ENCODE results near the gene TXNRD2. TPM values are rescaled to one million over a fixed set of nuclear protein-coding genes. Genes with fewer than 3 reads are reported as not detected.
A peak's percentile ranks its signal among the peaks of the same experiment; 100 is the strongest.

Gene TXNRD2
- 19.7 TPM for total RNA-seq (2021; ENCODE audit: unreplicated experiment)
- 13.2 and 14.8 TPM in 2 replicates for polyA plus RNA-seq (2012)
- Bru-seq, nascent RNA, result percentile 48 among the genes with signal in this experiment
- percentile 48 among the genes with signal in this experiment for BruChase-seq, experiment 1, labeled RNA remaining after a 6-hour chase
- percentile 49 among the genes with signal in this experiment for BruChase-seq, experiment 2, labeled RNA remaining after a 2-hour chase
- long read RNA-seq, partial matches to known transcripts, result 6 of 30 reads
- long read RNA-seq, other reads (novel, unspliced or antisense), result 21 of 30 reads

DNA sequence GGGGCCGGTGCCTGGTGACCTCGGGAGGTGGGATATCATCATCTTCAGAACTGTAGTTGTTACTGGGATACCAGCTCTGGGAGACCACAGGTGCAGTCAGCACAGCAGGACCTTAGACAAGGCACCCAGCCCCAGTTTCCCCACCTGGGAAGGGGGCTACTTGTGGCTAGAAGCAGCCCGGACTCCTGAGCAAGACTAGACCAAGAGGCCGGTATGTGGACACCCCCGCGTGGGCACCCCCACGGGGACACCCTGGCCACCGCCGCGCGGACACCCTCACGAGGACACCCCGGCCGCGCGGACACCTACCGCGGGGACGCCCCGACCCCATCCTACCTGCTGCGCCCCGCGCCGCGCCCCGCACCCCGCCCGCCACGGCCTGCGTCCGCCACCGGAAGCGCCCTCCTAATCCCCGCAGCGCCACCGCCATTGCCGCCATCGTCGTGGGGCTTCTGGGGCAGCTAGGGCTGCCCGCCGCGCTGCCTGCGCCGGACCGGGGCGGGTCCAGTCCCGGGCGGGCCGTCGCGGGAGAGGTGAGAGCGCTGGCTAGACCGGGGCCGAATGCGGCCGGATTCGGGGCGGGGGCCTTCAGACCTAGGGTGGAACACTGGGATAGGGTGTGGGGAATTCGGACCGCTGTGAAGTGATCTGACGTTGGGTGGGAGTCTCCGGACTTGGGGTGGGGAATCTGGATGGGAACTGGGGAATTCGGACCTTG is at the start of gene TXNRD2, which contains the start of gene COMT:
TSS of gene TXNRD2 (minus strand) at position 454 of the 718 bp plus-strand sequence. CDS start at position 439, 15 bp downstream.
TSS of gene COMT (plus strand) at position 408 of the 718 bp plus-strand sequence. CDS start 20,755 bp downstream, outside the sequence.
- no TSS peak for BruUV-seq (replicated peaks)
- intact Hi-C loops (cut with micrococcal nuclease), result no loop called here
- peaks cover 58% of the 10 kb centered on the region for H3K79me2 ChIP-seq (ENCODE audit: insufficient read depth, low read length)

More for the DNA sequence above, at the start of gene TXNRD2, which contains the start of gene COMT:
- H3K27me3 ChIP-seq (ENCODE audit: insufficient read depth, low read length), result no peaks in the 10 kb centered on the region
- H2AFZ ChIP-seq (ENCODE audit: low read depth, low read length, poor library complexity, severe bottlenecking), result no peak within 1 kb of the TSS
- peaks cover 0 to 6% of the 10 kb centered on the region in 2 experiments; a peak in 1 of 4 replicates for H3K36me3 ChIP-seq (ENCODE audit: control insufficient read depth in 1 of 2, insufficient read depth in 2 of 2, low read length in 2 of 2)
- peak within 1 kb of the TSS; percentile 98 for H3K9ac ChIP-seq (ENCODE audit: low read length)
- peak within 1 kb of the TSS; percentile 74 to 80 for H3K4me3 ChIP-seq (replicated peaks in 1 of 2; ENCODE audit: low read depth in 1 of 2, low read length in 2 of 2)
- DNase-seq (ENCODE audit: low read depth, low spot score), result no peak
- peaks cover 19 to 27% of the 10 kb centered on the region in 2 experiments for H3K4me1 ChIP-seq (ENCODE audit: control insufficient read depth in 1 of 2, insufficient read depth in 2 of 2, low read length in 2 of 2)
- ATAC-seq, result peak; percentile 83
- peak within 1 kb of the TSS; percentile 89 for H3K4me2 ChIP-seq (ENCODE audit: low read length)
- TF ChIP-seq SRF (IDR thresholded peaks at IDR 0.05; ENCODE audit: low read depth), result no peak
- TF ChIP-seq ZFX (IDR thresholded peaks at IDR 0.05), result peak; percentile 58
- no peak for TF ChIP-seq EZH2 (IDR thresholded peaks at IDR 0.05)
- TF ChIP-seq ZBTB33 (IDR thresholded peaks at IDR 0.05; ENCODE audit: extremely low read depth, insufficient replicate concordance, low read length), result no peak
- TF ChIP-seq YY1 (IDR thresholded peaks at IDR 0.05; ENCODE audit: extremely low read depth, insufficient replicate concordance, low read depth, low read length), result peak; percentile 91
- no peak for TF ChIP-seq EGR1 (IDR thresholded peaks at IDR 0.05; ENCODE audit: low read depth)
- TF ChIP-seq MAX (IDR thresholded peaks at IDR 0.05), result no peak; the same call in 1 of the 2 replicates
- TF ChIP-seq CBX3 (IDR thresholded peaks at IDR 0.05; ENCODE audit: low read depth), result no peak
- no peak for TF ChIP-seq REST (IDR thresholded peaks at IDR 0.05; ENCODE audit: low read depth)
- peak; percentile 83 for TF ChIP-seq POLR2AphosphoS5 (IDR thresholded peaks at IDR 0.05; ENCODE audit: low read depth, low read length)
- TF ChIP-seq, protein P1, sequence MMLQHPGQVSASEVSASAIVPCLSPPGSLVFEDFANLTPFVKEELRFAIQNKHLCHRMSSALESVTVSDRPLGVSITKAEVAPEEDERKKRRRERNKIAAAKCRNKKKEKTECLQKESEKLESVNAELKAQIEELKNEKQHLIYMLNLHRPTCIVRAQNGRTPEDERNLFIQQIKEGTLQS (IDR thresholded peaks at IDR 0.05), result no peak
- no peak for TF ChIP-seq TCF7L2 (IDR thresholded peaks at IDR 0.05; ENCODE audit: borderline replicate concordance, extremely low read depth, insufficient read depth, insufficient read length)
- peak; percentile 56 for TF ChIP-seq POLR2A (IDR thresholded peaks at IDR 0.05; ENCODE audit: borderline replicate concordance, extremely low read depth, insufficient read depth, insufficient read length)
- no peak for TF ChIP-seq RAD21 (IDR thresholded peaks at IDR 0.05; ENCODE audit: low read depth)
- no peaks in the 10 kb centered on the region for H4K20me1 ChIP-seq (ENCODE audit: insufficient read depth)
- ChIA-PET RAD21 (ENCODE audit: low non-redundant PET in 1 of 2, low total read pairs in 2 of 2, uncharacterized antibody in 2 of 2, unreplicated experiment in 2 of 2) (no interaction called here), POLR2A (interaction anchor here (0.8 kb wide), 1 partner anchor 12 kb away, joined by 4 read pairs; no protein-coding TSS in a partner anchor), CTCF (interaction anchor here (3.8 kb wide), 1 partner anchor 12 kb away, joined by 18 read pairs; no protein-coding TSS in a partner anchor)
- no peaks in the 10 kb centered on the region for H3K9me3 ChIP-seq (ENCODE audit: control insufficient read depth in 1 of 2, insufficient read depth in 1 of 2, low read depth in 1 of 2, low read length in 2 of 2)
- peak within 1 kb of the TSS; percentile 96 for H3K27ac ChIP-seq (ENCODE audit: low read depth, low read length)
- no peaks in the 10 kb centered on the region for H3K9me2 ChIP-seq (ENCODE audit: insufficient read depth)

Measured in HCT116 (cell line).